Nephron (organoid): ENCODE results near the gene TMEM209.

Source experiments
- H3K27ac Mint-ChIP-seq, 3 experiments: 2 replicates each; pipeline ENCODE4 v1.8.0; 2020; ENCODE audit warnings: mixed read lengths in 3 of 3, mild to moderate bottlenecking in 2 of 3, moderate library complexity in 1 of 3
- H3K27me3 Mint-ChIP-seq: 2 replicates; pipeline ENCODE4 v1.8.0; 2021; ENCODE audit warnings: low read depth, mild to moderate bottlenecking, moderate library complexity, mixed read lengths
- H3K36me3 Mint-ChIP-seq: 2 replicates; pipeline ENCODE4 v1.8.0; 2020; ENCODE audit warnings: low read depth, mixed read lengths
- H3K4me1 Mint-ChIP-seq: 2 replicates; pipeline ENCODE4 v1.8.0; 2020; ENCODE audit warnings: mixed read lengths
- H3K4me3 Mint-ChIP-seq, 3 experiments: 2 replicates each; pipeline ENCODE4 v1.8.0; 2020; ENCODE audit warnings: mild to moderate bottlenecking in 3 of 3, mixed read lengths in 3 of 3, moderate library complexity in 2 of 3
- H3K9me3 Mint-ChIP-seq: 2 replicates; pipeline ENCODE4 v1.8.0; 2020; ENCODE audit warnings: mixed read lengths
- TF ChIP-seq, protein P1 (sequence below), 3 experiments: fragments of 200-600 bp; sonication (generic); IDR thresholded peaks; one replicate each; pipeline ENCODE4 v1.5.0; 2021; ENCODE audit warnings: antibody characterized with exemption in 3 of 3; ENCODE audit not compliant: unreplicated experiment in 3 of 3

TMEM209 gene

DNA sequence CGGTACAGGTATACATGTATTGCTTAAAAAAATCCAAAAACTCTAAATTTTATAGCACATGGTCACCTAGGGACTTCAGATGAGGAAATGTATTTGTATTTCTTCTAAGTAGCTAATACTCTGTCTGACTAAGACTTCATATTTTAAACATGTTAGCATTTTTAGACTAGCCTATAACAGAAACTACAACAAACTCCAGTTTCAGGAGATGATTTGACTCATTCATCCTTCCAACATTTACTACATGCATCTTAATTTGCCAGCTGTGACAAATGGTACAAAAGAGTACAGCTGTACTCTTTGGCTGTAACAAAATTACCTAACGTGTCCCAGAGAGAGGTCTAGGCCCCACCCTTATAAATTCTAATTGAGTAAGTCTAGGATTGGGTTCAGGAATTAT lies 22.2 kb downstream of the TMEM209 start:
- Mint-ChIP-seq H3K4me1 (peaks cover 14% of the 10 kb centered on the region), H3K27ac (peak overlapping the region in 1 of 3 experiments; percentile 23), H3K36me3 (peaks cover 58% of the 10 kb centered on the region), H3K27me3 (no peaks in the 10 kb centered on the region), H3K9me3 (no peaks in the 10 kb centered on the region), H3K4me3 (no peak overlapping the region)
- TF ChIP-seq, protein P1, sequence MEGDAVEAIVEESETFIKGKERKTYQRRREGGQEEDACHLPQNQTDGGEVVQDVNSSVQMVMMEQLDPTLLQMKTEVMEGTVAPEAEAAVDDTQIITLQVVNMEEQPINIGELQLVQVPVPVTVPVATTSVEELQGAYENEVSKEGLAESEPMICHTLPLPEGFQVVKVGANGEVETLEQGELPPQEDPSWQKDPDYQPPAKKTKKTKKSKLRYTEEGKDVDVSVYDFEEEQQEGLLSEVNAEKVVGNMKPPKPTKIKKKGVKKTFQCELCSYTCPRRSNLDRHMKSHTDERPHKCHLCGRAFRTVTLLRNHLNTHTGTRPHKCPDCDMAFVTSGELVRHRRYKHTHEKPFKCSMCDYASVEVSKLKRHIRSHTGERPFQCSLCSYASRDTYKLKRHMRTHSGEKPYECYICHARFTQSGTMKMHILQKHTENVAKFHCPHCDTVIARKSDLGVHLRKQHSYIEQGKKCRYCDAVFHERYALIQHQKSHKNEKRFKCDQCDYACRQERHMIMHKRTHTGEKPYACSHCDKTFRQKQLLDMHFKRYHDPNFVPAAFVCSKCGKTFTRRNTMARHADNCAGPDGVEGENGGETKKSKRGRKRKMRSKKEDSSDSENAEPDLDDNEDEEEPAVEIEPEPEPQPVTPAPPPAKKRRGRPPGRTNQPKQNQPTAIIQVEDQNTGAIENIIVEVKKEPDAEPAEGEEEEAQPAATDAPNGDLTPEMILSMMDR (IDR thresholded peaks at IDR 0.05; ENCODE audit: unreplicated experiment in 3 of 3): no peak

DNA sequence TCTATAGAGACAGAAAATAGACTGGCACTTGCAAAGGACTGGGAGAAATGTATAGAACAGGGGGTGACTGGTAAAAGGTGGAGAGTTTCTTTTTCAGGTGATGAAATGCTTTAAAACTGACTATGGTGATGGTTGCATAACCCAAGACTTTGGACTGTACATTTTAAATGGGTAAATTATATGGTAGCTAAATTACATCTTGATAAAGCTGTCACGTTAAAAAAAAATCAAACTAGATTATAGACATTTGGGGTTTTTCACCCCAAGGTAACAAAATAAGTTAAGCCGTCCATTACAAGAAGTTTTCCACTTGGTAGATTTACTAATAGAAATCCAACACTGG lies 24.0 kb downstream of the TMEM209 start:
- peaks cover 58% of the 10 kb centered on the region for H3K36me3 Mint-ChIP-seq
- peaks cover 14% of the 10 kb centered on the region for H3K4me1 Mint-ChIP-seq
- H3K4me3 Mint-ChIP-seq: no peak overlapping the region
- no peaks in the 10 kb centered on the region for H3K27me3 Mint-ChIP-seq
- H3K9me3 Mint-ChIP-seq: no peaks in the 10 kb centered on the region
- TF ChIP-seq, protein P1 (IDR thresholded peaks at IDR 0.05; ENCODE audit: unreplicated experiment in 3 of 3): no peak
- no peak overlapping the region for H3K27ac Mint-ChIP-seq

DNA sequence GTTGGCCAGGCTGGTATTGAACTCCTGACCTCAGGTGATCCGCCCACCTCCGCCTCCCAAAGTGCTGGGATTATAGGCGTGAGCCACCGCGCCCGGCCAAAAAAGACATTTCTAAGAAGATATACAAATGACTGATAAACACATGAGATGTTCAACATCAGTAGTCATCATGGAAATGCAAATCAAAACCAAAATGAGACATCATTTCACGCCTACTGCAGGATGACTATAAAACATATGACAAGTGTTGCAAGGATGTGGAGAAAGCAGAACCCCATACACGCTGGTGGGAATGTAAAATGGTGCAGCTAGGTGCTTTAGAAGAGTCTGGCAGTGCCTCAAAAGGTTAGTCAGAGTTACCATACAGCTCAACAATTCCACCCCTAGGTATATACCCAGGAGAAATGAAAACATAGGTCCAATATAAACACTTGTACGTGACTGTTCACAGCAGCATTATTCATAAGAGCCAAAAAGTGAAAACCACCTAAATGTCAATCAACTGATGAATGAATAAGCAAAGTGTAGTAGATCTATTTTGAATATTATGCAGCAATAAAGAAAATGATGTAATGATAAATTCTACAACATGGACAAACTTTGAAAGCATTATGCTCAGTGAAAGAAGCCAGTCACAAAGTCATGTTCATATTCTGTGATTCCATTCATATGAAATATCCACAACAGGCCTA lies 24.5 kb downstream of the TMEM209 start:
- H3K27me3 Mint-ChIP-seq: no peaks in the 10 kb centered on the region
- no peak overlapping the region for H3K4me3 Mint-ChIP-seq
- H3K4me1 Mint-ChIP-seq: peaks cover 14% of the 10 kb centered on the region
- TF ChIP-seq, protein P1 (IDR thresholded peaks at IDR 0.05; ENCODE audit: unreplicated experiment in 3 of 3): no peak
- H3K9me3 Mint-ChIP-seq: no peaks in the 10 kb centered on the region
- H3K36me3 Mint-ChIP-seq: peaks cover 58% of the 10 kb centered on the region
- no peak overlapping the region for H3K27ac Mint-ChIP-seq

DNA sequence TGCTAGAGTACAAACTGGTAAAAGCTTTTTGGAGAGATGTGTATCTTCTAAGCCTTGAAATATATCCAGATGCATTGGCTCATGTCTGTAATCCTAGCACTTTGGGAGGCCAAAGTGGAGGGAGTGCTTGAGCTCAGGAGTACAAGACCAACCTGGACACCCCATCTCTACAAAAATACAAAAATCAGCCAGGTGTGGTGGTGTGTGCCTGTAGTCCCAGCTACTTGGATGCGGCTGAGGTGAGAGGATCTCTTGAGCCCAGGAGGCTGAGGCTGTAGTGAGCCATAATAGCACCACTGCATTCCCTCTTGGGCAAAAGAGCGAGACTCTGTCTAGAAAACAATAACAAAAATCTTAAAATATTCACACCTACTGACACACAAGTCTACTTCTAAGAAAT lies 25.6 kb downstream of the TMEM209 start:
- no peaks in the 10 kb centered on the region for H3K9me3 Mint-ChIP-seq
- TF ChIP-seq, protein P1 (IDR thresholded peaks at IDR 0.05; ENCODE audit: unreplicated experiment in 3 of 3): no peak
- no peak overlapping the region for H3K27ac Mint-ChIP-seq
- no peak overlapping the region for H3K4me3 Mint-ChIP-seq
- no peaks in the 10 kb centered on the region for H3K27me3 Mint-ChIP-seq
- H3K4me1 Mint-ChIP-seq: peaks cover 8% of the 10 kb centered on the region
- peaks cover 61% of the 10 kb centered on the region for H3K36me3 Mint-ChIP-seq

DNA sequence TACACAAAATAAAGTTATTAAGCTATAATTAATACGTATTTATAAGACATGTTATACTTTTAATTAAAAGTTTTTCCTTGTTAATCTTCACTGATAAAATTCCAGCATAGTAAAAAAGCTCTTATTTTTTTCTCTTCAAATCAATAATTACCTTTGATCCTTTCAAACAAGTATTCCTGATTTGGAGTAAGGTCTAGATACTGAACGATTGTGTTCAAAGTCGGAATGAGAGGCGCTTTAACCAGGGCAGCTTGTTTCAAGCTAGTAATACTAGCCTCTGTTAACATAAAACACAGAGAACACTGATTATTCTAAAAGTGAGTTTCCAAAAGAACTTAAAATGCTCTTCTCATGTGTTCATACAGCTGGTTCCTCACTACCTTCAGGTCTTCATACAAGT lies 27.0 kb downstream of the TMEM209 start:
- TF ChIP-seq, protein P1 (IDR thresholded peaks at IDR 0.05; ENCODE audit: unreplicated experiment in 3 of 3): no peak
- Mint-ChIP-seq H3K36me3 (peaks cover 63% of the 10 kb centered on the region), H3K4me3 (no peak overlapping the region), H3K9me3 (no peaks in the 10 kb centered on the region), H3K27ac (no peak overlapping the region), H3K4me1 (peaks cover 4% of the 10 kb centered on the region), H3K27me3 (no peaks in the 10 kb centered on the region)
